HG03460 (cell line): Measurements from ENCODE around the gene CFAP92.

ENCODE experiments used
- ATAC-seq: cut with Tn5 transposase; IDR thresholded peaks from one replicate; pipeline ENCODE4 v1.9.1; 2021; ENCODE audit not compliant: unreplicated experiment

CFAP92 gene, protein sequence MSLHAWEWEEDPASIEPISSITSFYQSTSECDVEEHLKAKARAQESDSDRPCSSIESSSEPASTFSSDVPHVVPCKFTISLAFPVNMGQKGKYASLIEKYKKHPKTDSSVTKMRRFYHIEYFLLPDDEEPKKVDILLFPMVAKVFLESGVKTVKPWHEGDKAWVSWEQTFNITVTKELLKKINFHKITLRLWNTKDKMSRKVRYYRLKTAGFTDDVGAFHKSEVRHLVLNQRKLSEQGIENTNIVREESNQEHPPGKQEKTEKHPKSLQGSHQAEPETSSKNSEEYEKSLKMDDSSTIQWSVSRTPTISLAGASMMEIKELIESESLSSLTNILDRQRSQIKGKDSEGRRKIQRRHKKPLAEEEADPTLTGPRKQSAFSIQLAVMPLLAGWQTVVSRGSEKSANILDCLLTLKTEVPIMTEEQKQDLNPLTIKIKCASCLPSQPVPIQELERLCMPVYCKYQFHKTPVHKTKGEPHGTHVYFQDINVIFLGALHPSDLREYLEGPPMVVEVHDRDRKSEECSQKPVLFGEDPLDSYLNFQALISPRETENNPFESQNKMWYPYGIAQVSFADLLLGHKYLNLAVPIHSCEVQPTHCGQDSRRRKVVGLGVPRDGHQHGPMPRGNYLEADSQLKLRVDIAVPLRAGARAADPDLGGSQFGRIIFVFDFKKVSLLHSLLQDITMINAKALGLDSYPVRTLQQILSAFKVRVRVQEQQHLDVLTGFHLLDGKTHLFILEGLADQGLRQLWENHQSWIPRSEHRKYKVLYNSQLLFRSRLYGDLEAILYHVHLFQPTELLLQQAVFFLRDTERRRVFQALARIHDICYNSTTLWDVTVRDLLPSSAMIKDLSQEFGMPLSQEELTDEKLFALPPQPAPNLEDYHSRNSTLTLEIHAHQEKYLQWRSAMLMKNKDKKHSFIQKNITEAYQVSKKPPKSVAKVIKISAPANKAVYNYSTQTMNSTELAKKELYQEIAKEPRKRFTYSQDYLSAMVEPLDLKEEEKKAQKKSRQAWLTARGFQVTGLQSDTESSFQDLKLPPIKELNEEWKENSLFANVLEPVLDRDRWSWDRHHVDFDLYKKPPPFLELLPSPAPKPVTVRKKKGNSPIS

DNA sequence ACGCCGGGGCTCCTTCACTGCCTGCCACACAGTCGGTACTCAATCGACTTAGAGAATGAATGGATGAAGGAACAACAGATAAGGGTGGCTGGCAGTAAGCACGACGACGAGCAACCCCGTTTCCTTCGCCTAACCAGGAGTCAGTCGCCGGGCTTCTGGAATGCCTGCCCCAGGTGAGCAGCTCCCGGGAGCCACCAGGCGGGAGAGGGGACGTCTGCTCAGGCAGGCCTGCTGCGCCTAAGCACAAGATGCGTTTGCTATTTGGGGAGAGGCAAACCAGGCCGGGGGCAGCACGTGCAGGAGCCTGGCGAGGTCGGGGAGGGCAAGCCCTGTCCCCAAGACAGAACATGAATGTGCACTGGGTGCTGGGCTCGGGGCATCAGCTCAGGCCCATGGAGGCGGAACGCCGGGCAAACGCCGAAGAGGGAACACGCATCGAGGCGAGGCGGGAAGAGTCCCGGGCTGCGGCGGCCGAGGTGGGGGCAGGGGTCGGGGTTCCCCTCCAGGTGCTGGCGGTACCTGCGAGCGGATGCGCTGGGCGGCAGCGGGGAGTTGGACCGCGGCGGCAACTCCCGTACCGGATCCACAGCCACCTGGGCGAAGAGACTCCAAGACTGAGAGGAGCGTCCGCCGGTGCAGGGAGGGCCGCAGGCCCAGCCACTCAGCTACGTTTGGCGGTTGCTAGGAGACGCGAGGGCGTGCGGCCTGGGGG, at the start of gene CFAP92:
Gene CFAP92, minus strand, starts transcription at position 616 of the 712 bp plus-strand sequence. CDS start 772 bp downstream, outside the sequence.
- peak; percentile 84 for ATAC-seq

DNA sequence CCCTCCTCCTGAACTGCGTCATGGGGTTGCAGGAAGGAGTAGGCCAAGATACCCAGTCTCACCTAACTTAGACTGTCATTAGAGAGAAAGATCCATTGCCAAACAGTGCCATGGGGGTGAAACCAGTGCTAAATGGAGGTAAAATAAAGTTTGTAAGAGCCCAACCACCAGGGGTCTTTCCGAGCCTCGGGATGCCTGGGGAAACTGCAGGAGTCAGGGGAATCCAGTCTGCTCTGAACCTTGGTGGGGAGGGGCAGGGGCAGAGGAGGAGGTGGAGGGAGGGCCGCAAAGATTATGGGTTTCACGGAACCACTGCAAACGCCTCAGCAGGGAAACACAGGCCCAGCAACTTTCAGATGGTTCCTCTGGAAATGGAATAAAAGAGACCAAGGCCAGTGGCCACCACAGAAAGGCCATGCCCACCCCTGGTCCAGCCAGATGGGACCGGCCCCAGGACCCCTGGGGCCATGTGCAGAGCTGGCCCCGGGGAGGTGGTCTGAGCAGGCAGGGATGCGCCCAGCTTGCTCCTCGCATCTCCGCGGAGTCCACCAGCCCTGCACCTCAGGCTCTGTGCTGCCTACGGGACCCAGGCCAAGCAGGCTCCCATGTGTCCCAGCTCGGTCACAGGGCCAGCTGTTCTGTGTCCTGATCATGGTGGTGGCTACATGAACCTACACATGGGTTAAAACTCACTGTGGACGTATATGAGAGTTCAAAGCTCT, 46.9 kb upstream of the CFAP92 start:
- ATAC-seq = no peak

DNA sequence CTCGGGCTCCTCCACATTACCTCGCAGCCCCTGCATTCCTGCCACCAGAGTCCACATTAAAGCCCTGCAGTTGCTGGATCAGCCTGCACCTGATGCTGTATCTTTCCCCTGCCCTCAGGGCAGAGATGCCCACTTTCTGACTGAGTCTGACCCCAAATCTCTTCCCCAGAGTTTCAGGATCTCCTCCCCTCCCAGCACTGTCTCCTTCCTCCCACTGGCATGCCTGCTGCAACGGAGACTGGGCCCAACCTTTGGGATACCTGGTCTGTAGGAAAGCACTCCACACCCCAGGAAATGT, 46.1 kb upstream of the CFAP92 start:
- no peak for ATAC-seq

DNA sequence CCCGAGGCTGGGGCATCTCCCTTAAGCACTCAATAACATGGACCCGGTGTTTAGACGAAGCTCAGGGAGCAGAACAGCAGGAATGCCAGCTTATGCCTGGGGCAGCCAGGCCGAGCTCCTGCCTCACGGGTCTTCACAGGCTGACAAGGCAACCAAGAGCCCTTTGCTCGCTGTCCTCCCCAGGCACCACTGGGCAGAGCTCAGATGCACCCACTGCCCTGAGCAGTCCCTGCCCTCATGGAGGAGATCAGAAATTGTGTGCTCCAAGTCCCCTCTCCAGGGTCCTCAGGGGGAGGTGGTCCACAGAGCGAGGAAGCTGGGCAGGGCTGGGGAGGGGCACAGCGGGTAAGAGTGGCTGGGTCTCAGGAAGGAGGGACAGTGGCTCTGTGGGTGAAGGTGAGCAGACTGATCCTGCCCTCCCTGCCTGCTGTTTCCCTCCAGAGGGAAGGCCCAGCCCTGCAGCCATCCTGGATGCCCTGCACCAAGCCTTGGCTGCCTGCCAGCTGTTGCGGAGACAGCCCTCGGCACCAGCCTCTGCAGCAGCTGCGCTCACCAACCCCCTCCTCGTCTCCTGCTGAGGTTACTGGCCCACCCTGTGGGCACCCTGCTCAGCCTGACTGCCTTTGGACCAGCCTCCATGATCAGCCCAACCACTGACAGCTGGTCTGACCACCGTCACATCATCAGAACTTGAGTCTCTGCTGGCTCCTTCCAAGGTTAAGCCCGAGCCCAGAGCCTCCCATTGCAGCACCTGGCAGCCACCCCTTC, 45.6 kb upstream of the CFAP92 start:
- ATAC-seq = no peak

DNA sequence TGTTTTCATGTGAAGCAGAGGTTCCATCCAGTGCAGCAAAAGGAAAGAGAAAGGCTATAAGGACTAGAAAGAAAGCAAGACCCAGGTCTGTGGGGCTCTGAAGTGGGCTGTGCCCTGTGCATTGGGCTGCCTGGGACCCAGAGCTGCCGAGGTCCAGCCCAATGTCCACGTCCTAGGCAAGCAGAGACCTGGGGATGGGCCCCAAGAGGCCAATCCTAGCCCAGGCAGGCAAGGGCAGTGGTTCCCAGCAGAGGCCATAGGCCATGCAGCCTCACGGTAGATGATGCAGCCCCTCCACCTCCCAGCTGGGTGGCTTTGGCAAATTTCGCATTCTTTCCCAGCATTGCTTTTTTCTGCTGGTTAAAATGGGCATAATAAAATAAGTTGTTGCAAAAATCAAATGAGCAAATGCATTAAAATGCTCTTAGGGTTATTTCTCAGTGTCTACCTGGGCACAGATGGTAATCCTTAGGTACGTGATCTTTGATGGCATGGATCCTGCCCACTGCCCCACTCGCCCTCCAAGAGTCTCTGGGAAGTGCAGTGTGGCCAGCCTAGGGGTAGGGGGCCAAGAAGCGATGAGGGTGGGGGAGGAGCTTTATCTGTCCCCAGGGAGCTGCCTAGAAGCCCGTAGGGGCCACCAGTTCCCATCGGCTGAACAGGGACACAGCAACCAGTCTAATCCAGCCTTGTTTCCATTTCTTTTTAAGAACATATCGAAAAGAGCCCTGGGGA, 44.4 kb upstream of the CFAP92 start:
- no peak for ATAC-seq

DNA sequence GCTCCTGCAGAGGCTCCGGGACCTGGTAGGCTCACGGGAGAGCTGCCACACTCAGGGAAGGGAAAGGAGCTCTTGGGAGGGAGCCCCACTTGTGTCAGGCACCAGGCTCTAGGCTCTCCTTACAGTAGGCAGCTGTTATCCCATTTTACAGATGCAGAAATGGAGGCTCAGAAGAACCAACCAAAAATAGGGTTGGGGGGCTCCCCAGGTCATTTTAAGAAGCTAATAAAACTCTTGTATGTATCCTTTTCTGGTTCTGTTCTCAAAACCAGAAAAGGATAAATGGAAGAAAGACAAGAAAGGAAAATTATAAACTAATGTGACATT, 43.2 kb upstream of the CFAP92 start:
- ATAC-seq = no peak

DNA sequence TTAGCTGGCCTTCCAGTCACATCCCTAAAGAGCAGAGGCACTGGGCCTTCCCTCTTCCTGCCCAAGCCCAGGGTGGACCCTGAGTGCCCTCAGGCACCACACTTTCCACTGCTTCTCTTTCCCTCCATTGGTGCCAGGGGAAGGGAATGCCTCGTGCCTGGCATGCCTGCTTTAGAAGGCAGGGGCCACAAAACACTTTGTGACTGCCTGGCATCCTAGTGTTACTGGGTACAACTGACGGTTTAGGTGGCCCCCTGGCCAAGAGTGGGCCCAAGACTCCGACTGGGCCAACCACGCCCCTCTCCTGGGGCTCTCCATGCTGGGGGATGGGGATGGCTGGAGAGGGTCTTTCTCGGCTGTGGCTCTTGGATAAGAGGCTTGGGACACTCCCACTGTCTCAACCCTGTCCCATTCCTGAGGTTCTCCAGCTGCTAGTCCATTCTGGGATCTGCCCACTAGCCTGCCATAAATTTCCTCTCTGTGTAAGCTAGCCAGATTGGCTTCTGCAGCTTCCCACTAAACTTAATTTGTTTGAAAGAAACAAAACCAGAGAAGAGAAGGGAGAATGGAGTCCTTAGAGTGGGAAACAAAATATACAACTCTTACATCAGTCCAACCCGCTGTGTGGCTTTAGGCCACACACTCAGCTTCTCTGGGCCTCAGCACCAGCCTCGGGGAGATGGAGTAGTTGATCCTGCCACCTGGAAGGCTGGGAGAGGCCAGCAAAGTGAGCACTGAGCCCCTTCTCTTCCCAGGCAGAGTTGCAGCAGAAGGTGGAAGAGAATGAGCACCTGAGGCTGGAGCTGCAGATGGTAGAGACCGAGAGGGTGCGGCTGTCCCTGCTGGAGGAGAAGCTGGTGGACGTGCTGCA, 42.6 kb upstream of the CFAP92 start:
- no peak for ATAC-seq

DNA sequence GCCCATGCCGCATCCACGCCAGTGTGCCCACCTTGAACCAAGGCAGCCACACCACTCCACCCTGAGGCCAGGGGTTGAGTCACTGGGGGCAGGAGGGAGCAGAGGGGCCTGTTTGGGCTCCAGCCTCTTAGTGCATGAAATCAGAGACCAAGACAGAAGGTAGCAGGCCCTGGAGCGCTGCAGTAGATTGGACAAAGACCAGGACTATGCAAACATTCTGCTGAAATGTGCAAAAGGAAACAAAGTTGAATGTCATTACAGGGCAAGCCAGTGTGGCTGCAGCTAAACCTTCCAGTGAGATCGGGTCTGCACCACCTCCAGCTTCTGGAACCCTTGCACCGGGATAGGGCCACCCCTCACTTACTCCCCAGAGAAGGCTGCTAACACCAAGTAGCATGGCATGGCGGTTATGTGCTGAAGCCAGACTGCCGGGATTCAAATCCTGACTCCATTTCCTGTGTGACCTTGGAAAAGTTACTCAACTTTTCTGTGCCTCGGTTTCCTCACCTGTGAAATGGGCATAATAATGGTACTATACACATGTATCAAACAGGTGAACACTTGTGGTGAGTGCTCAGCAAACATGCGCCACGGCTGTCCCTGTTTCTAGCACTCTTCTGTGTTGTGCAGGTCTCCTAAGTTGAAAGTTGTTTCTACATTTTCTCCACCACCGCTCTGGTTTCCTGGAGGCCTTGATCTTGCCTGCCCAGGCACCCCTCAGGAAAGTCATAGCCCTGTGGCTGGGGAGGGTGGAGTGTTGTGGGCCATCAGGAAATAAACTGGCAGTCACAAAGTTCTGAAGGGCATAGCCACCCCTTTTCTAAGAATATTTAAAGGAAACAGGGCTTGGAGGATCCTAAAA, 41.7 kb upstream of the CFAP92 start:
- ATAC-seq = no peak

DNA sequence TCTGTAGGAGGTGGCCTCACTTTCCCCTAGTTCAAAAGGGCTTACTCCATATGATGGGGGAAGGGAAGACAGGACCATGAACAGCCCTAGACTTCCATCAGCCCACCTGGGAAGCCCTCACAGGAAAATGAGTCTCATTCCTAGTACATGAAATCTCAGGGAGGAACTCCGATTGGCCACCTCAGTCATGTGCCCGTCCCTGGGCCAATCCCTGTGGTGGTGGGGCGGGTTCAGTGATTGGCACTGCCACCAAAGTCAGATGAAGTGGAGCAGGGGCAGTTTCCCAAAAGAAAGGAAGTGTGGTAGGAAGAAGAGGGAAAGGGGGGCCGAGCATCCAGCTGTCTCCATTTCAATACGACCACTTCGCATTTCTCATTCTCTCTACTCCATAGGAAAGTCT, 40.8 kb upstream of the CFAP92 start:
- no peak for ATAC-seq

DNA sequence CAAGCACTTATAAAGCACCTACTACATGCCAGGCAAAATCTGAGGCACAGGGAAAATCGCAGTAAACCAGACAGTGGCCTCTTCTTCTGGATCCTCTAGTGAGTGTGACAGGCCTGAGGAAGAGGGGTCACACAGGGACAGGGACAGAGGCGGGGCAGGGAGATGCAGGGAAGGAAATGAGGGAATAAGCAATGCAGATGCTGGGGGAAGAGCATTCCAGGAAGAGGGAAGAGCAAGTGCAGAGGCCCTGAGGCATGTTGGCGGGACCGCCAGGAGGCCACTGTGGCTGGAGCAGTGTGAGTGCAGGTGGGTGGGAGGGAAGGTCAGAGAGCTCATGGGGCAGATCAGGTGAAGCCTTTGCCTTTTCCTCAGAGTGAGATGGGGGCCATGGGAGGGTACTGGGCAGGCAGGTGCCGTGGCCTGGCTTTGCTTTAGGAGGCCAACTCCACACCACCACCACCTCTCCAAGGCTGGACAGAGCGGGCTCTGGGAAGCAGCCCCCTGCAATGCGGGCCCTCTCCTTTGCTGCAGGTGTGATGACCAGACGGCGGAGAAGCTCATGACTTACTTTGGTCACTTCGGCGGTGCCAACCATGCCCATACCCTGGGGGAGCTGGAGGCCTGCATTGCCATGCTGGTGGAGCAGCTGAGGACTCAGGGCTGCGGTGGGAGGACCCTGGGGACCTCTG, 39.9 kb upstream of the CFAP92 start:
- ATAC-seq = no peak

DNA sequence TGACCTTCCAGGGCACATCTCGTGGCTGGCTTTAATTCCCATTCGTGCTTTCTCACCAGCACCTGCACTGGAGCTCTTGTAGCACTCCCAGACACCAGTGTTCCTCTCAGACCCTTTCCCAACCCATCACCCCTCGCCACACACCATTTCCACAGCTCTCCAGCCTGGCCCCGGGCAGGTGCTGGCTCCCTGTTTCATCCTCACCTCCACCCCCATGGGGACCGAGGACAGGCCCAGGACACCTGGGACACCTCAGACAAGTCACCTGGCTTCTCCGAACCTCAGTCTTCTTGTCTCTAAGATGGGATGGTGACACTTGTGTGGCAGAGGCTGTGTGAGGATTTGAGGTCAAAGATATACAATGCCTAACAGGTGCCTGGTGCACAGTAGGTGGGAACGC, 39.3 kb upstream of the CFAP92 start:
- ATAC-seq = no peak

DNA sequence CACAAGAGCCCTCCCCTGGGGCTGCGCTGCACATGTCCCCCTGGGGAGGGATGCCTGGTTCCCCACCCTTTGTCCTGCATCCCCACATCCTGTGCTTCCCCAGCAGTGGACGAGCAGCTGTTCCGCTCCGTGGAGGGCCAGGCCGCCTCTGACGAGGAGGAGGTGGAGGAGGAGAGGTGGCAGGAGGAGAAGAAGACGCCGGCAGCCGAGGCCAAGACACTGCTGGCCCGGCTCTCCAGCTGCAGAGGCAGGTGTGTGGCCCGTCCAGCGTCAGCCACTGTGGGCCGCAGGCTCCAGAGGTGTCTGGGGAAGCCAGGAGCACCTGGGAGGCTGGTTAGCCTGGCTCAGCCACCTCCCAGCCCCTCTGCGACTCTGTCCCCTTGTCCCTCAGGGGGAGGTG, 38.8 kb upstream of the CFAP92 start:
- ATAC-seq = no peak

DNA sequence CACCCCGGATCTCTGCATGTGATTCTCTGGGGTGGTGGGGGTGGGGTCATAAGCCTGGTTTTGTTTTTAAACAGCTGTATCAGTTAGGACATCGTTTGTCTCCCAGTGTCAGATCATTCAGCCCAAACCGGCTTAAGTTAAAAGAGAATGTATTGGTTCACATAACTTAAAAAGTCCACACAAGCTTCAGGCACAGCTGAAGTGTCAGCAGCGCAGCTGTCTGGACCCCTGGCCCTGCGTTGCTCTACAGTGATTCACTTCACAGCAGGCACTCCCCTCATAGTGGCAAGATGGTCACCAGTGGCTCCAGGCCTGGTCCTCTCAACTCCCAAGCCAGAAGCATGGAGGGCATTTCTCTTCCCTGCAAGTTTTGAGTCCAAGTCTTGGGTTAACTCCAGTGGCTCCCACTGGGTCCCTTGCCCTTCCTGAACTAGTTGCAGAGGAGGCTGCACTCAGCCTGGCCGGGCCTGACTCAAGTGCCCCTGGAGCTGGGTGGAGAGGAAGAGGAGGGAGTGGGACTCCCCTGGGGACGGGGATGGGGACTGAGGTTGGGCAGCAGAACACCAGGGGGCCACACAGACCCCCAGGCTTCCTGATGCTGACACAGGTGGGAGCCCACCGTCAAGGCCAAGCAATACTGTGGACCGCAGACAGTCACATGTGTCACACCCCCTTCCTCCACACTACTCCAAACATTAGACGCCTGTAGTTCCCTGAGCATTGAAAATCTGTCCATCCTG, 37.8 kb upstream of the CFAP92 start:
- no peak for ATAC-seq

DNA sequence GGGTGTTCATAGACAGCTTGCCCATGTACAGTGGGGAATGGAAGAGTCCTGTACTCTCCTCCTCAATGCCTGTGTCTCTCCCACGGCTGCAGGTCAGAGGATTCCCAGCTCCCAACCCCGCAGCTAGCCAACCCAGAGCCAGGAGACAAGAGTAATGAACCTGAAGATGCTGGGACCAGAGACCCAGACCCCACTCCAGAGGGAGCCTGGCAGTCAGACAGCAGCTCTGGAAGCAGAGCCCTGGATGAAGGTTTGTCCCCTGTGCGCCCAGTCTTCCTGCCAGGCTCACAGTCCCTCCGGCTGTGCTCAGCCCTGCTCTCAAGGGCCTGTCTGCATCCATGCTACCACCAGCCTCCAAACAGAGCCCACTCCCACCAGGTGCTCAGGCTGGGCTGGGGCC, 36.7 kb upstream of the CFAP92 start:
- no peak for ATAC-seq

DNA sequence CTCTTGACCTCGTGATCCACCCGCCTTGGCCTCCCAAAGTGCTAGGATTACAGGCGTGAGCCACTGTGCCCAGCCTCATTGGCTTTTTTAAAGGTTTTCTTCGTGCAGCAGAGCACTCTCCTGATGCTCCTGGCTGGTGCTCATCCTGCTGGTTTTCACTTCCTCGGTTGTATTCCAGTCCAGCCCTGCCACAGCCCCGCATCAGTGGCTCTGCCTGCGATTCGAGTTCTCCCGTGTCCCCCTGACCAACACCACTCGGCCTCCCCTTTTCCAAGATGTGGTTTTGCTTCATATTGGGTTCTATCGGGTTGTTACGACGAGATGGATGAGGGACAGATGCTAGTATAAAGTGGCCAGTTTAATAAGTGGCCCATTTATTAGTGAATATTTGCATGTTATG, 35.0 kb upstream of the CFAP92 start:
- no peak for ATAC-seq

DNA sequence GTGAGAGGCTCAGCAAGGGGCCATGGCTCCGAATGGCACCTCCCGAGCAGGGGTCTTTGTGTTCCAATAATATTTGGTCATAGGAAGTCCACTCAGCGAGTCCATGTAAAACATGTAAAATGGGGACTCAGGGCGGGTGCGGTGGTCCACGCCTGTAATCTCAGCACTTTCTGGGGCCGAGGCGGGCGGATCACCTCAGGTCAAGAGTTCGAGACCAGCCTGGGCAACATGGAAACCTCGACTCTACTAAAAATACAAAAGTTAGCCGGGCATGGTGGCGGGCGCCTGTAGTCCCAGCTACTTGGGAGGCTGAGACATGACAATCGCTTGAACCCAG, 33.6 kb upstream of the CFAP92 start:
- ATAC-seq = no peak
